Activated CD8-positive, alpha-beta memory T cell treated with anti-CD3 and anti-CD28 coated beads for 48 hours (primary cell): Measurements from ENCODE around the gene C1QBP.
"Not testable (repeated sequence)": the region's sequence is repeated elsewhere in the genome, so short reads cannot be mapped to it uniquely, and the experiment has no call there.

Experiments
- DNase-seq, 3 experiments: peaks; one replicate each; pipeline ENCODE4 v3.0.0-alpha.2; 2020; ENCODE audit warnings: low read depth in 2 of 3, low spot score in 2 of 3

Gene C1QBP, protein sequence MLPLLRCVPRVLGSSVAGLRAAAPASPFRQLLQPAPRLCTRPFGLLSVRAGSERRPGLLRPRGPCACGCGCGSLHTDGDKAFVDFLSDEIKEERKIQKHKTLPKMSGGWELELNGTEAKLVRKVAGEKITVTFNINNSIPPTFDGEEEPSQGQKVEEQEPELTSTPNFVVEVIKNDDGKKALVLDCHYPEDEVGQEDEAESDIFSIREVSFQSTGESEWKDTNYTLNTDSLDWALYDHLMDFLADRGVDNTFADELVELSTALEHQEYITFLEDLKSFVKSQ

DNA sequence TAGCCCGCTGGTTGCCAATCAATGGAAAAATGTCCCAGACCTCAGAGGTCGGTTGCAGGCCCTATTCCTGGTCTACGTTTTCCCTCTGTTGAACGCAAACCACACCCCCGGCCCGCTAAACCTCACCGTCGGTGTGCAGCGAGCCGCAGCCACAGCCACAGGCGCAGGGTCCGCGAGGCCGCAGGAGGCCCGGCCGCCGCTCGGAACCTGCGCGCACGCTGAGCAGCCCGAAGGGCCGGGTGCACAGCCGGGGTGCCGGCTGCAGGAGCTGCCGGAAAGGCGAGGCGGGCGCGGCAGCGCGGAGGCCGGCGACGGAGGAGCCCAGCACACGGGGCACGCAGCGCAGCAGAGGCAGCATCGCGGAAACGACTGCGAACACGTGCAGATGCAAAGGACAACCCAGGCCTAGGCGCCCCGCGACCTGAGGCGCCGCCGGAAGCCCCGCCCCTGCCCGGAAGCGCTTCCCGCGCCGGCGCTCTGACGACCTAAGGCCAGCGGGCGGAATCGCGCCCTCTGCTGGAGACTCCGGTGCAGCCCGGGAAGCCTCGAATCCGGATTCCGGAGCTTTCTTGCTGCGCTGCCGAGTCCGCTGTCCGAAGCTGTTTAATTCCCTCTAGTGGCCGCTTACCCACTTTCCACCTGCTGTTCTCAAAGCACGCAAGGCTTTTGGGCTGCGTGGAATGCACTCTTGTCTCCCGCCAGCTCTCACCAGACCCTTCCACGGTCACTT, at the start of gene C1QBP:
Gene C1QBP (minus strand): TSS at position 440 of the 730 bp plus-strand sequence. CDS start 82 bp downstream, at position 358.
- DNase-seq = peak; percentile 79 to 91 (median 87)

- no peak for DNase-seq
Observed at GRCh38 chr17:5488752-5489151, 49.8 kb upstream of the C1QBP start.

GRCh38 chr17:5486206-5487124, 47.5 kb upstream of the C1QBP start, which contains the start of gene MIS12:
MIS12 (plus strand) TSS chr17:5486566; CDS start chr17:5488863, 2,297 bp downstream.
- DNase-seq = peak; percentile 82 to 90 (median 90)

GRCh38 chr17:5485270-5486205, 46.6 kb upstream of the C1QBP start, which contains the start of gene DERL2:
DERL2 (minus strand) TSS chr17:5486178; CDS start chr17:5486161, 17 bp downstream.
- no peak for DNase-seq

- DNase-seq = no peak
Observed at GRCh38 chr17:5481451-5481850, 42.5 kb upstream of the C1QBP start.

DNA sequence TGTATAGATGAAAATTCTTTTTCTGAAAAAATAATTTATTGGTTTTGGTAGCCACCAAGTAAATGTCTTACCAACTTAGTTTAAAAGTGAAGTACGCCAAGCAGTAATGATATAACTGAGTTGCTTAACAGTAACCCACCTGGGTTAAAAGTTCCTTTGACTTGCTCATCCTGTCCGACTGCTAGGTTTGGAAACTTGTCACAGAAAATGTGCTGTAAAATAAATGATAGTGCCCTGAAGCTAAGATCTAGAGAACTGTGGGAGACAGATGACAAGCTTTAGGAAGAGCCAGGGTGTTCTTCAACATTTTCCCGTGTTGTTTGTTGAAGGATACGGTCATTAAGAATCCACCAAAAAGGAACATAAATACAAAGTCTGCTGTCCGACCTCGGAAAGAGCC, 42.0 kb upstream of the C1QBP start:
- no peak for DNase-seq

- DNase-seq = no peak
Observed at GRCh38 chr17:5478992-5479391, 40.0 kb upstream of the C1QBP start.

GRCh38 chr17:5473906-5474305, 35.0 kb upstream of the C1QBP start:
- no peak for DNase-seq

GRCh38 chr17:5472511-5472910, 33.6 kb upstream of the C1QBP start:
- no peak for DNase-seq

DNA sequence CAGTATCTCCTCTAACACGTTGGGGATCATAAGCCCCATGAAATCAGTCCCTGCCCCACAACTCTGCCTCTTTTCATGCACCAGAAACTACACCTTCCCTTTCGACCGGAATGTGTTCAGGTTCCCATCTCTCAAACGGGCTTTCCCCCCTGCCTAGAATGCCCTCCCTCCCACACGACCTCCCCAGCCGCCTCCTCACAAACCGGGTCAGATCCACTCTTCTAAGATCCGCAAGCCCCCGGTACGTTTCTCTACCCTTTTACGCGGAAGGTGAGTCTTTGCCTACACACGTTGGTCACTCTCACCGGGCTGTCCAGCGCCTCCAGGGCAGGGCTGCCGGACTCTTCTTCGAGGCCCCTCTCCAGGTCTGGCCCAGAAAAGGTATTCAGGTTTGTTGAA, 29.1 kb upstream of the C1QBP start:
- peak in 1 of 3 experiments; percentile 21 for DNase-seq

DNA sequence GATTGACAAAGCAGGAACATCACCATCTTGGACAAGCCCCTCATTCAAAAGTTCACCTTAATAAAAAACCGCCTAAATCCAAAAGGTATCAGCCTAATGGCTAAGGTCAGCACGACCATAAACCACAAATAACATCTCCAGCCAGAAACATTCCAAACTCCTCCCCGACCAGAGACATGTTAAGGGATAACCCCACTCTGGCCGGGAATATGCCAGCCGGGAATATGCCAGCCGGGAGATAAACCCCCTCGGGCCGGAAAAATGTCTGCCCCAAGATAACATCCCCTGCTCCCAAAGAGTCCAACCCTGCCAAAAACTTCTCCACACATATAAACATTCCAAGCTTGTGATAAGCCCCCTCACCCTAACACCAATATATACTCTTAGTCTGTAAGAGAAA, 28.5 kb upstream of the C1QBP start:
- DNase-seq = no peak

DNA sequence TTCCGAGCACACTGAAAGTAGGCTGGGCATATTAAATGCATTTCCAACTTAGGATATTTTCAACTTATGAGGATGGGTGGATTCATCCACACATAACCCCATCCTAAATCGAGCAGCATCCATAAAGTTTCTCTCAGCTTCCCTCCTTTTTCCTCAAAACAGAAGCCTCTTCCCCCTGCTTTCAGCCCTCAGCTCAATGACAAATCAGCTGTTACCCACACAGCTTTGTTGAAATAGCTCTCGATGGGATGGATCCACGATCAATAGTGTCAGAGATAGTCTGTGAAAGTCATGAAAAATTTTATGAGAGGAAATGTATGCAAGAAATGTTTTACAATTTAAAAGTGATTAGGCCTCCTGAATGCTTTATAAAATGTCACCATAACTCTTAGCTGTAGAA, 27.3 kb upstream of the C1QBP start:
- no peak for DNase-seq

DNA sequence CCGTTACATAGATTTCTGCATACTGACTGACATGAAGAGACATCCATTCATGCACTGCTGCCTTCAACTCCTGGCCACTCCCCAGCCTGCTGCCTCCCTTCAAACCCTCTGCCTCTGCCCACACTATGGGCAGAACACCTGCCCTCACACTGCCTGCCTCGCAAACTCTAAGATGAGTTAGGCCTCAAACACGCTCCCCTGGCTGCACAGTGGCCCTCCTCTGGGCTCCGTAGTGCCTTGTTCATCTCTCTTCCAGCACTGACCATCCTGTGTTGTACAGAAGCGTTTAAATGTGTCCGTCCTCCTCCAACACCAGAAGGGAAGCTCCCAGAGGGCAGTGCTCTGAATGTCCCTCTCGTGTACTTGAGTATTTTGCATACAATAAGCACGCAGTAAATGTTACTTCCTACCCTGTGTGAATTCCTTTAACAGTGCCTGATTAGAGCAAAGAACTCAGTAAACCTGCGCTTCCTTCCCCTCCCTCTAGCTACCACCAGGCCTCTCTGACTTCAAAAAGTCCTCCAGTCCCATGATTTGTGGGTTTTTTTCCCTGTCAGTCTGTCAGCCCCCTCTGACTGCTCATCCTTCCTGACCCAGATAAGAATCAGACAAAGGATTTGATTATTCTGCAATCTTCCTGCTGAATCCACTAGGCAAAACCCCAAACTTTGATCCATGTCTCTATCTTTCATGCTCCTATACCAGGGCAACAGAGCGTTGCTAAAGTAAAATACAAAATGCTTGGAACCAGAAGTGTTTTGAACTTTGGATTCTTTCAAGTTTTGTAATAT, 26.0 kb upstream of the C1QBP start:
- DNase-seq = no peak

DNA sequence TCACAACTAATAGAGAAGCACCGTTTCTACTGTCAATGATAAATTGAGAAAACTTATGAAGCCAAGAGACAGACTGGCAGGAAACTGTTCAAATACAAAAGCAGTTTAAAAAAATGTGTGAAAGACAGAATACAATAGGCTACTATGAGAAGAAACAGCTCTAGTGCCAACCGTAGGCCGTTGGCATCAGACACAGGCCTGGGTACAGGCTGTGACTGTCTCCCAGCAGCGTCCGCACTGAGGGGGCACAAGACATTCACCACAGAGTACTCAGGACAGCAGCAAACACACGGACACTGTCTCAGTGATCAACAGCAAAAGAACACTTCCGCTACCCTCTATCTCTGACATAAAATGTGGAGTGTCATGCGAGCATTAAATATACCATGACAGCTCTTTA, 7.8 kb upstream of the C1QBP start:
- no peak for DNase-seq

DNA sequence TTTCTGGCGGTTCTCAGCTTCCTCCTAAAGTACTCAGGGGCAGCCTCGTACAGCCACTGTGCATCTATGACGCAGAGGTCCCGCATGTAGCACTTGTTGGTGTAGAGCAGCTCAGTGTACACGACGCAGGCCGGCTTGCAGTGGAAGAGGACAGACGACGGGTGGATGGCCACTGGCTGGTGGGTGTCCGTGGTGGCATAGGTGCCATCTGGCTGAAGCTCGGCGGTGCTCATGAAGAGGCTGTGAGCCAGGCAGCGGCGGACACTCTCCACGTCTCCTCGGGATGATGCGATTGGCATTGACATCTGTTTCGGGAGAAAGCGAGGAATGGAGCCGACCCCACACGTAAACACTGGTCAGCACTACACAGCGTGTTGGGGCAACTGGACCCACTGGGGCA, 5.3 kb upstream of the C1QBP start:
- DNase-seq = no peak

GRCh38 chr17:5443728-5444127, 4.8 kb upstream of the C1QBP start:
- no peak for DNase-seq

- DNase-seq = no peak
Observed at GRCh38 chr17:5439446-5439764, 450 bp upstream of the C1QBP start.

DNA sequence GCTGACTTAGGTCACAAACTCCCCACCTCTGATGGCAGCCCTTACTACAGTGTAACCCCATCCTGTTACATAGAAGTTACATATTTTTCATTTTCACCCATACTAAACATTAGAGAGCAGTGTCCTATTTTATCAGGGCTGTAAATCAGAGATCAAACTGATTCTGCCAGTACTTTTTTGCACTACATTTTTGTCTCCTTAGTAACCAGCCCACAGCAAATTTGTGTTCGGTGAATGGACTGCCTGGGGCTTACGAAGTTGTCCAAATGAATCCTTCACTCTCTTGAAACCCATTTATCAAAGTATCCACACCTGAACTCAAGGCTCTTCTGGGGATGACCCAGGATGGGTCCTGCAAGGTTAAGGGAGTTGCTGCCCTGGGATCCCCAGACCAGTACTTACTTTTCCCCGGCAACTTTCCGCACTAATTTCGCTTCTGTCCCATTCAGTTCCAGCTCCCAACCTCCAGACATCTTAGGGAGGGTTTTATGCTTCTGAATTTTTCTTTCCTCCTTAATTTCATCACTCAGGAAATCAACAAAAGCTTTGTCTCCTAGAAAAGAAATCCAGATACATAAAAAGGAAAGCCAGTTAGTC, 1.1 kb downstream of the C1QBP start:
- no peak for DNase-seq

- not testable (repeated sequence) for DNase-seq
Observed at GRCh38 chr17:5435781-5436315, 3.1 kb downstream of the C1QBP start.
